ENCODE measurements around the gene RIN2.
A peak's percentile ranks its signal among the peaks of the same experiment; 100 is the strongest.
"Not testable (repeated sequence)": the region's sequence is repeated elsewhere in the genome, so short reads cannot be mapped to it uniquely, and the experiment has no call there.

The RIN2 gene

GRCh38 chr20:19791887-19792286, 33.8 kb downstream of the RIN2 start:
- DNase-seq, result no peak

GRCh38 chr20:19793716-19794115, 35.7 kb downstream of the RIN2 start:
- DNase-seq, result no peak

- DNase-seq, result no peak
Observed at GRCh38 chr20:19794941-19795340, 36.9 kb downstream of the RIN2 start.

GRCh38 chr20:19799325-19799724, 41.3 kb downstream of the RIN2 start:
- no peak for DNase-seq

- no peak for DNase-seq
Observed at GRCh38 chr20:19802099-19802491, 44.0 kb downstream of the RIN2 start.

GRCh38 chr20:19802492-19803158, 44.6 kb downstream of the RIN2 start:
- DNase-seq, result peak; percentile 32

DNA sequence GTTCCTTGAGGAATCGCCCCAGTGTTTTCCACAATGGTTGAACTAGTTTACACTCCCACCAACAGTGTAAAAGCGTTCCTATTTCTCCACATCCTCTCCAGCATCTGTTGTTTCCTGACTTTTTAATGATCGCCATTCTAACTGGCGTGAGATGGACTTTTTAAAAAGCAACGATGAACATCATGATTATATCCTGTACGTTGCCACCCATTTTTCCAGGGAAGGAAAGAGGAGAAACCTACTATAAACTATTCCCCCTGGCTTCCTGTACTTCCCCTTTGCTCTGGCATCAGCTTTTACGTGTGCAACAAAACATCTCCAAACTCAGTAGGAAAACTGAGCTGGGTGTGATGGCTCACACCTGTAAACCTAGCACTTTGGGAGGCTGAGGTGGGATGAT, 48.2 kb downstream of the RIN2 start:
- DNase-seq, result not testable (repeated sequence)

- DNase-seq, result no peak
Observed at GRCh38 chr20:19806806-19807190, 48.7 kb downstream of the RIN2 start.

- DNase-seq, result peak; percentile 40
Observed at GRCh38 chr20:19807191-19807945, 49.3 kb downstream of the RIN2 start.

Measured in DMS53 (cell line).